DMS53 (cell line): ENCODE data around the gene WBP1.
"Not testable (repeated sequence)": the region's sequence is repeated elsewhere in the genome, so short reads cannot be mapped to it uniquely, and the experiment has no call there.

Experiments used
- DNase-seq: peaks from one replicate; lab custom pipeline; 2025; lab: John Stamatoyannopoulos, UW

Gene WBP1

DNA sequence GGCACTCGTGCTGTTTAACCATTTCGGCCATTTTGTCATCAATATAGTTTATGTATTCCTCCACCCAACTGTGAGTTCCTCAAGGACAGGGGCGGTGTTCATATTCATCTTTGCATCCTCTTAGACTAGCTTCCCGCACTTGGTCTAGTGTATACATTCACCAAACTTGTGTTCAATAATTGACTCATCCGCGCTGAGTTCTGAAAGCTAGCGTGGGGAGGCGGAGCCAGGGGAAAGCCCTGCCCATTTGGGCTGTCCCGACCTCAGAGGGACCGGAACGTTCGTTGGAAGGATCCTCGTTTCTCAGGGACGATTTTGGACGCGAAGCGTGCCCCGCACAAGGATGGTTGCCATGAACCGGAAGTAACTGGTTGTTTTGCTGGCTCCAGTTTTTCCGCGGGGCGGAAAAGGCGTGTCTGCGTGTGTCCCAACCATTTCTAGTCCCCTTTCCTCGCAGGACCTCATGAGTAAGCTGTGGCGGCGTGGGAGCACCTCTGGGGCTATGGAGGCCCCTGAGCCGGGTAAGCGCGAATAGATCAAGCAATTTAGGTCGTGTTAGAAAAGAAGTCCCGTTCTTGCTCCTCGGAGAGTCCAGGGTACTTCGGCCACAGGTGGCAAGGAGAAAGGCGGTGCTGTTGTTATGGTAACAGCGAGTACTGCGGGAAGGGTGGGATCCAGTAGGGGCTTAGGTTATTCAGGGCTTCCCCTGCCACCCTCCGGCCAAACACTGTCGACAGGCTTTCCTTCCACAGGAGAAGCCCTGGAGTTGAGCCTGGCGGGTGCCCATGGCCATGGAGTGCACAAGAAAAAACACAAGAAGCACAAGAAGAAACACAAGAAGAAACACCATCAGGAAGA lies 3.4 kb upstream of the WBP1 start, which contains the start of gene INO80B:
TSS of gene INO80B (plus strand) at position 434 of the 858 bp plus-strand sequence. CDS start at position 464, 30 bp downstream.
- peak; percentile 99 for DNase-seq

- no peak for DNase-seq
Measured at GRCh38 chr2:74457129-74457548, 1.1 kb upstream of the WBP1 start.

- DNase-seq = peak; percentile 91
Measured at GRCh38 chr2:74457549-74458131, 598 bp upstream of the WBP1 start.

- peak; percentile 51 for DNase-seq
Measured at GRCh38 chr2:74458938-74459363, 713 bp downstream of the WBP1 start.

DNA sequence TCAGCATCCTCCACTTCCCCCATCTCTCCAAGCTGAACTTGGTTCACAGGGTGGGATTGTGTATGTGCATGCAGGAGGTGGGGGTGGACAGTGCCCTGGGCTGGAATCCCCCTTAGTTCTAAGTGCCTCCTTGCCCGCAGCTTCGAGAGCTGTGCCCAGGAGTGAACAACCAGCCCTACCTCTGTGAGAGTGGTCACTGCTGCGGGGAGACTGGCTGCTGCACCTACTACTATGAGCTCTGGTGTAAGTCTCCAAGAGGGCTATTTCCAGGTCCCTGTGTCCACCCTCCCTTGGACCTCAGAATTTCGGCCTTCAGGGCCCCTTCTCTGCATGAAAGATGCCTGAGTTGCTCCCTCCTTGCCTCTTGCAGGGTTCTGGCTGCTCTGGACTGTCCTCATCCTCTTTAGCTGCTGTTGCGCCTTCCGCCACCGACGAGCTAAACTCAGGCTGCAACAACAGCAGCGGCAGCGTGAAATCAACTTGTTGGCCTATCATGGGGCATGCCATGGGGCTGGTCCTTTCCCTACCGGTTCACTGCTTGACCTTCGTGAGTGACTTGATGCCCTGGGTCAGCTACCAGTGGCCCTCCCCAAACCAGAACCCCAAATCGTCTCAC lies 1.4 kb downstream of the WBP1 start:
- DNase-seq = not testable (repeated sequence)

GRCh38 chr2:74460187-74460586 lies 1.9 kb downstream of the WBP1 start:
- not testable (repeated sequence) for DNase-seq

GRCh38 chr2:74461187-74462053 lies 3.2 kb downstream of the WBP1 start:
- peak; percentile 29 for DNase-seq

DNA sequence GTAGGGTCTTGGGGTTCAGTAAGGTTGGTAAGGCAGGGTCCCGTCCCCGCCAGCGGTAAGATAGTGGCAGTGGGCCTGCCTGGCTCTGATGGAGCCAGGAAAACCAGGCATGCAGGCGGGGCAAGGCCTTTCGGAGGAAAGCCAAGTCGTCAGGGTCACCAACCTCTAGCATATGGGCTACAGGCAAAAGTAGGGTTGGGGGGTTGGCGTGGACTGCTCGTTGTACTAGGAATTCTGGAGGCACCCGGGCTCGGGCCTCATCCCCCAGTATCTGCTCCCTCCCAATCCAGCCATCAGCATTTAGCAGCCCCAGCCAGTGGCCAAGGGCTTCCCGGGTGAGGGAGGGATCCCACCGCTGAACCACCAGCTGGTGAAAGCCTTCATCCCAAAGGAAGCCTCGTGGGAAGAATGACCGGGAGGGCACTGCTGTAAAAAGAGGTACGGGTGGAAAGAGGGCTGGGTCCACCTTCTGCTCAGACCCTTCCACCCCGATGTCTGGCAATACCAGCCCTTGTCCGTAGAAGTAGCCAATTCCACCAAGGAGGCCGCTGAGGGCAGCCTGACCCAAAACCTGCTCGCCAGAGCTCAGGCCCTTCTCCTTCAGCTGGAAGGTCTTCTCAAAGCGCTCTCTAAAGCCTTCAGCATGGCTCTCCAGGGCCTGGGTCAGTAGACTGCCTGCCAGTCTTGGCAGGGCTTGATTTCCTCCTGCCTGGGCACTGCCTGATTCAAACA lies 4.0 kb downstream of the WBP1 start:
- DNase-seq = no peak

- no peak for DNase-seq
Measured at GRCh38 chr2:74462786-74463105, 4.5 kb downstream of the WBP1 start.

DNA sequence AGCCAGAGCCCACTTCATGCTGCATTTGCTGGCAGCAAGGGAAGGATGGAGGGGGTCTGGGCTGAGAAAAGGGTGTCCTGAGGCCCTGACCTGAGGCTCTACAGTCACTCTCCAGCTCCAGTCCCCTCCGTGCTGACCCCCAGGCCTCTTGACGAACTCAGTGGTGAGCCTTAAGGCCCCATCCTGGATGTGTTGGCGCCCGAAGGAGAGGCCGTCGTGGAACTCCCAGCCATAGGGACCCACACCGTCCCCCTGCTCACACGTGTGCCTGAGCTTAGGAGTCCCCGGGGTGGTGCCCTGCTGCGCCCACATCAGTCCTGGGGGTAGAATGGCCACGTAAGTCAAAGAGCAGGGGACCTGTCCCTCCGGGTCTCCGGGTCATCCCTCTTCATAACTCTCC lies 6.2 kb downstream of the WBP1 start:
- peak; percentile 54 for DNase-seq

GRCh38 chr2:74470742-74471141 lies 12.5 kb downstream of the WBP1 start:
- DNase-seq = not testable (repeated sequence)

DNA sequence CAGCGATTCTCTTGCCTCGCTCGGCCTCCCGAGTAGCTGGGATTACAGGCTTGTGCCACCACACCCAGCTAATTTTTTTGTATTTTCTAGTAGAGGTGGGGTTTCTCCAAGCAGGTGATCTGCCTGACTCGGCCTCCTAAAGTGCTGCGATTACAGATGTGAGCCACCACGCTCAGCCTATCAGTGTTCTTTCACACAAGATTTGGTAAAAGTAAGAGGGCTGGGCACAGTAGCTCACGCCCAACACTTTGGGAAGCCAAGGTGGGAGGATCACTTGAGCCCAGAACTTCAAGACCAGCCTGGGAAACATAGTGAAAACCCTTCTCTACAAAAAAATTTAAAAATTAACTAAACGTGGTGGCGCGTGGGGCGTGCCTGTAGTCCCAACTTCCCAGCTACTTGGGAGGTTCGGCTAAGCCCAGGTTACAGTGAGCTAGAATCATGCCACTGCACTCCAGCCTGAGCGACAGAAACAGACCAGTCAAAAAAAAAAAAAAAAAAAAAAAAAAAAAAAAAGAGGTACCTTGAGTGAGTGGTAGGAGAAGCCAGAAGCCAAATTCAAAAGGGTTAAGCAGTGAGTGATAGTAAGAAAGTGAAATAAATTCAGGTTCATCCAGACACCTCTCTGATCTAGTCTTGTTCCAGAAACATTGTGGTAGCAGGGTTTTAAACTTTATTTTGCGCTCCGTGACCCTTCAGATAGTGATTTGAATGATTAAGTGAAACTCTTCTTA lies 13.3 kb downstream of the WBP1 start:
- DNase-seq = peak; percentile 48

DNA sequence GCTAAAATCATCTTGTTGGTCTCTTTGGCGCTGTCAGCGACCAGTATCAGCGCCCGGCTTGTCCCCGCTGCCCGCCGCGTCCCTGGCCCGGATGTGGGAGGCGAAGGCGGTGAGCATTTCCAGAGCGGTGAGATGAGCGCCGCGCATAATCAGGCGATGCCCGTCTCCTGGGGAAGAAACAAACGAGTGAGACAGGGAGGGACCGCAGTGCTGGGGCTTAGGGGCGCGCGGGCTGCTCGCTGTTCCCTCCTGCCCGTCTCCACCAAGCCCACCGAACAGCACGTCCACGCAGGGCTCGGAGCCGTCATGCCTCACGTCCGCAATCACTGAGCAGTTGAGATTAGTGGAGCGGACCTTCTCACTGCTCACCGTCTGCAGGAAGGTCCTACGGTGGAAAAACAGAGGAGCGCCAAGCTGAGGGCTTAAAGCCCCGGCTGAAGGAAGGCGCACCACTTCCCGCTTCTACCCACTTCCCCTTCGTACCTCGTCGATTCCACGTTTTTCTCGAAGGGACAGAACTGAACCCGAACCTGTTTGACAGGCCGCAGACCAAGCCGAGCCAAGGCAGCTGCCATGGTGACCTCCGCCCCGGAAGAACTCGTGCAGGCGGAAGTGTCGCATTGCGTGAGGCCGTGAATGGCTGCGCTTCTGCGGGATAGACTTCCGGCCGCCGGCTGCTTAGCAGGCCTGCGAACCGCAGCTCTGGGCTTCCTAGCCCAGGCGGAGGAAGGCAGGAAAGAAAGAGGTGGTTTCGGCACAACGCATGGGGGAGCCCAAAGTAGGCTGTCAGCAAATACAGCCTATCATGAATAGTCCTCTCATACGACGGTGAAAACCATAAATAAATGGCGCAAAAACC lies 14.1 kb downstream of the WBP1 start, which contains the start of gene MRPL53:
TSS of gene MRPL53 (minus strand) at position 595 of the 859 bp plus-strand sequence. CDS start at position 575, 20 bp downstream.
- peak; percentile 98 for DNase-seq

- no peak for DNase-seq
Measured at GRCh38 chr2:74472945-74473258, 14.7 kb downstream of the WBP1 start.

GRCh38 chr2:74474481-74474880 lies 16.2 kb downstream of the WBP1 start:
- no peak for DNase-seq

GRCh38 chr2:74474899-74475298 lies 16.7 kb downstream of the WBP1 start:
- DNase-seq = peak; percentile 31

DNA sequence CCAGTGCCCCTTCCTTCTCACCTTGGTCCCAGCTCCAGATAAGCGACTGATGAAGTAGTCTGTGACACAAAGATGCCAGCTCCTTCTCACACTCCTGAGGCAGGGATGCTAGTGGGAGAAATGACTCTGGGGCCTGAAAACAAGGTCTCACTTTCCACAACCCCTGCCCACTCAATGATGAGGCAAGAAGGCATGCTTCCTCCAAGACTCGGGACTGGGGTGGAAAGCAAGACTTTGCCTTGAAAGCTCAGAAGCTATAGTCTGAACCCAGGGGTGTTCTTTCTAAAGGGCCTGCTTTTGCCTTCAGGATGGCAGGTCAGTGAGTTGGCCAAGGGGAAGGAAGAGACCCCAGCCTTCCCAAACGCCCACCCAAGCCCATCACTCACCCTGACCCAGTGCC lies 23.2 kb downstream of the WBP1 start:
- DNase-seq = no peak

GRCh38 chr2:74481961-74482800 lies 23.9 kb downstream of the WBP1 start:
- DNase-seq = peak; percentile 83
